AG20443 (cell line): ENCODE measurements around the gene NOD1.
"Not testable (repeated sequence)": the region's sequence is repeated elsewhere in the genome, so short reads cannot be mapped to it uniquely, and the experiment has no call there.

Experiments used
- DNase-seq: peaks from one replicate; pipeline ENCODE4 v3.0.0; 2012; ENCODE audit warnings: low spot score, mixed read lengths

The NOD1 gene

GRCh38 chr7:30504301-30505173, 26.0 kb upstream of the NOD1 start, which contains the start of gene GGCT:
Gene GGCT (minus strand): TSS chr7:30504829. CDS start chr7:30504709, 120 bp downstream.
- DNase-seq = peak; percentile 99

DNA sequence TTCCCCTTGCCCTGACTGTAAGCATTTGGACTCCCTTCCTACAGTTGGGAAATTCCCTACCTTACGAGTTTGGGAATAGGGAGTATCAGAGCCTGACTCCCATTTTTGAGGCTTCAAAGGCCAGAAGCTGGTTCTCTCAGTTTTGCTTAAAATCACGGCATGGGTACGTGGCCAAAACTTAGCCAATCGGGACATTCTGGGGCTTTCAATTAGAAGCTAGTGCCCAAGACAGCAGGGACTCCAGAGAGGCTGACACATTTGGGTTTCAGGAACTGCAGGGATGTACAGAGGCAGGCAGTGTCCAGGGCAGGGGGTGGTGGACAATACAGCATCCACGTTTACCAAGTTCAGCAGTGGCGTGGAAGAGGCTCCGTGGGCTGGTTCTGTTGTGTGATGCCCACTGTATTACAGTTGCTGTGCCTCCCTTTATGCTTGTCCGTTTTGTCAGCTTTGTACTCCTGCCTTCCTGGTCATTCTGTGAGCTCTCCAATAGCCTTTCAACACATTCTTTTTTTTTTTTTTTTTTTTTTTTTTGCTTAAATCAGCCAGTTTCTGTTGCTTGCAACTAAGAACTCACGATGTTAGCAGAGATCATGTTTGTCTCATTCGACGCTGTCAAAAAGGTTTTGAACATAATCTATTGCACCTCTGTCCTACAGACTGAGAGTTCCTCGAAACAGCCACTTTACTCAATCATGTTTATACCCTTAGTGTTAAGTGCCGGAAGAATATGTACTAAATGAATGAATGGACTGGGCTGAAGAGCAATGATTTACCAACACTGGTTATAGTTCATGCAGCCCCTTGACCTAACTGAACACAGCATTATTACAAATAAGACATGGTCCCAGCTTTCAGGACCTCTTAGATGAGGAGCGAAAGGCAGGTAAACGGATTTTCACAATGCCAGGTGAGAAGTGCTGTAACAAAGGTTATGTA, 25.0 kb upstream of the NOD1 start:
- peak; percentile 11 for DNase-seq

- DNase-seq = no peak
These were observed 24.1 kb upstream of the NOD1 start for GRCh38 chr7:30502470-30503251.

- no peak for DNase-seq
These were observed 22.7 kb upstream of the NOD1 start for GRCh38 chr7:30501264-30501663.

DNA sequence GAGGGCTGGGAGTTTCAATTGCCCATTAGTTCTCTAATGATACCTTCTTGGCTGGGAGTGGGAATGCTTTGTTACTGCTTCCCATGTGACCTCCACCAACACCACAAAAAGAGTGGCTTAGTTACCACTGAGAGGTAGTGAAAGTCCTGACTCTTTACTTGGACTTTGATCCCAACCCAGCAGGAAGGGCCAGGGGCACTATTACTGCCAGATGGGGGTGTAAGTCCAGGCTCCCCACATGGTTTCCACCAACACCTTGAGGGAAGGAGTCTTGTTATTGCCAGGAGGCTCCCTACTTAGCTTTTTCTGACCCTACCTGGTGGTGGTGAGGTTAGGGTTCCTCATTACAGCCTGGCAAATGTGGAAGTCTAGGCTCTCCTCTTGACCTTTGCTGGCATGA, 14.6 kb upstream of the NOD1 start:
- DNase-seq = no peak

GRCh38 chr7:30491417-30491816, 12.8 kb upstream of the NOD1 start:
- DNase-seq = no peak

DNA sequence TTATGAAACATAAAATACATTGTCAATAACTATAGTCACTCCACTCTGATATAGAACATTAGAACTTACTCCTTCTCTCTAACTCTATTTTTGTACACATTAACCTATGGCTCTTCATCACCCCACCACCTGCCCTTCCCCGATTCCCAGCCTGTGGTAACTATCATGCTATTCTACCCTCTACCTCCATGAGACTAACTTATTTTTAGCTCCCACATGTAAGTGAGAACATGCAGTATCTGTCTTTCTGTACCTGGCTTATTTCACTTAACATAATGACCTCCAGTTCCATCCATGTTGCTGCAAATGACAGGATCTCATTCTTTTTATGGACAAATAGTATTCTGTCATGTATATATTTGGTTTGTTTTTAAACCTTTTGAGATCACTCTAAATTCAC, 8.8 kb upstream of the NOD1 start:
- DNase-seq = no peak

DNA sequence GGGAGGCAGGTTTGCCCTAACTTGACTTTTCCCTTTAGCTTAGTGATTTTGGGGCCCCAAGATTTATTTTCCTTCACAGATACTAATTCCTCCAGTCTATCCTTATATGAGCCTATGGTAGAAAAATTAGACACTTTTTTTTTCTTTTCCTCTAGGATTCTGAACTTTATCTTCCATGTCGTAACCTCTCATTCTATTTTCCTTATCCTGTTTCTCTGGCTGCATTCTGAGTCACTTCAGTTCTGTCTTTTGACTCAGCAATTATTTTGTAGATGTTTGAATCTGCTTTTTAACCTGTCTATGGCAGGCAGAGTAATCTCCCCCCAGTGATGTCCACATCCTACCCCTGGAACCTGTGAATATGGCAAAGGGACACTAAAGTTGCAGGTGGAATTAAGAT, 7.1 kb upstream of the NOD1 start:
- DNase-seq = no peak

GRCh38 chr7:30481416-30481815, 2.8 kb upstream of the NOD1 start:
- DNase-seq = not testable (repeated sequence)

DNA sequence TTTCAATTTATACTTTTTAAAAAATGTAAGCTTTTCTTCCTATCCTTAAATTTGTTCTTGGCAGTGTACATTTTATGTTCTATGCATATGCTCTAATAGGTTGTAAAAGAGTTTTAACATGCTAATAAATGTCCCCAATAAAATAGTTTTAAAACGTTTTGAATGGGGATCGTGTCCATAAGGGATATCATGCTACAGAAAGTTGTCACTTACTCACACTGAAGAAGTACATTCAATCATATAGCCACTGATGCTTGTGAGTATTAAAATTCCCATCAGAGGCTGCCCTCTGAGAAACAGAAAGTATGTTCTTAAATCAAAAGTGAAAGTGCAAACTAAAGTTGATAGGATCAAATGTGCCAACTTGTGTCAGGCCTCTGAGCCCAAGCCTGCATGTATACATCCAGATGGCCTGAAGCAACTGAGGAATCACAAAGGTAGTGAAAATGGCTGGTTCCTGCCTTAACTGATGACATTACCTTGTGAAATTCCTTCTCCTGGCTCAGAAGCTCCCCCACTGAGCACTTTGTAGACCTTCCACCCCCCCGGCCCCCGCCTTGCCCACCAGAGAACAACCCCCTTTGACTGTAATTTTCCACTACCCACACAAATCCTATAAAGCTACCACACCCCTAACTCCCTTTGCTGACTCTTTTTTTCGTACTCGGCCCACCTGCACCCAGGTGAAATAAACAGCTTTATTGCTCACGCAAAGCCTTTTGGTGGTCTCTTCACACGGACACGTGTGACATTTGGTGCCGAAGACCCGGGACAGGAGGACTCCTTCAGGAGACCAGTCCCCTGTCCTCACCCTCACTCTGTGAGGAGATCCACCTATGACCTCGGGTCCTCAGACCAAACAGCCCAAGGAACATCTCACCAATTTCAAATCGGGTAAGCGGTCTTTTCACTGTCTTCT, 877 bp upstream of the NOD1 start:
- no peak for DNase-seq

GRCh38 chr7:30476459-30477145, 2.0 kb downstream of the NOD1 start:
- no peak for DNase-seq

- no peak for DNase-seq
These were observed 3.0 kb downstream of the NOD1 start for GRCh38 chr7:30475580-30475979.

DNA sequence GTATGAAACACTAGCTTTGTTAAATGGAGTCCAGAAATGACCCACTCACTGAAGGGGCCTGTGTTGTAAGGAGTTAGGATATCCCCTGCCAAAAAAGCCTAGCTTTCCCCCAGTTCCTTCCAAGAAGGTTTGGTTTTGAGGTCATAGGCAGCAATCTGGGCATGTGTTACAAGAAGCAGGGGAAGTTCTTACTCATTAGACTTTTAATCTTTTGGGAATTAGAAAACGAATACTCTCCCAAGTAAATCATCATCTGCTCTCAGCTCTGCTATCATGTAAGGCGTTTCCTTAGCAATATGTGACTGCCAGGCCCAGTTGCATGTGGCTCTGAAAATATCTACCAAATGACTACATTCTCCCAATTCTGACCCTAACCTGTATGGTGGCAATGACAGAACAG, 3.7 kb downstream of the NOD1 start:
- peak; percentile 80 for DNase-seq

GRCh38 chr7:30474485-30474884, 4.1 kb downstream of the NOD1 start:
- no peak for DNase-seq

DNA sequence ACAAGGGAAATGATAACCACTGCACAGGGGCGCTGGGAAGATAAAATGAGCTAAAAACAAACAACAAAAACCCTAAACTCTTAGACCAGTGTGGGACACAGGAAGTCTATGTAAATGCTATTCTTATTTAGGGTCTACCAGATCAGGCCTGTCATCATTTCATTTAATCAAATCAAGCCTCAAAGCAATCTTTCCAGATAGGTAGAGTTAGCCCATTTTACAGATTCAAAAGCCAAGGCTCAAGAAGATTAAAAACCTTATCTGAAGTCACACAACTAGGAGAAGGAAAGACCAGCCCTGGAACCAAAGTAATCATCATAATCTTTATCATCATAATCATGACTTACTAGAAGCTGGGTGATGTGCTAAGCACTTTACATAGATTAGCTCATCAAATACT, 4.7 kb downstream of the NOD1 start:
- no peak for DNase-seq

GRCh38 chr7:30472784-30473775, 5.5 kb downstream of the NOD1 start:
- DNase-seq = no peak

DNA sequence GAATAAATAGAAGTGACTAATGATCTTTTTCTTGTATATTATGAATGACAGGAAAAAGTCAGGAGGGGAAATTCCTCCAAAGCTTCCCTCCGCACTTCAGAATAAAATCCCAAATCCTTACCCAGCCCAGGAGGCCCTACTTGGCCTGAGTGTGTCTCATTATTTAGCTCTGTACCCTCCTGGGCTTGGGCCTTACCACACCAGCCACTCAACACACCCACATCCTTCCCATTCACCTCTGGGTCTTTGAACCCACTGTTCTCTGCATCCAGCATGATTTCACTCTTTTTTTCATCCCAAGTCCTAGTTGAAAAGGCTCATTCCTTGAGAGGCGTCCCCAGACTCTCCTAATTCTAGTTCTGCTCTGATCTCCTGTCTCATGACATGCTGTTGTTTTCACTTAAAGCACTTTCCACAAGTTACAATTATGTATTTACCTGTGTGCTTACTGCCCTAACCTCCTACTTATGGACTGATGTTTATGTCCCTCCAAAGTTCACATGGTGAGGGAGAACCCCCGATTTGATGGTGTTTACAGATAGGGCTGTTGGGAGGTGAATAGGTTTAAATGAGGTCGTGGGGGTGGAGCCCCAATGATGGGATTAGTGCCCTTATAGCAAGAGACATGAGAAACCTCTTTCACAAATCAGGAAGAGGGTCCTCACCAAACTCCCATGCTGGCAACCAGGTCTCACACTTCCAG, 6.4 kb downstream of the NOD1 start:
- no peak for DNase-seq

DNA sequence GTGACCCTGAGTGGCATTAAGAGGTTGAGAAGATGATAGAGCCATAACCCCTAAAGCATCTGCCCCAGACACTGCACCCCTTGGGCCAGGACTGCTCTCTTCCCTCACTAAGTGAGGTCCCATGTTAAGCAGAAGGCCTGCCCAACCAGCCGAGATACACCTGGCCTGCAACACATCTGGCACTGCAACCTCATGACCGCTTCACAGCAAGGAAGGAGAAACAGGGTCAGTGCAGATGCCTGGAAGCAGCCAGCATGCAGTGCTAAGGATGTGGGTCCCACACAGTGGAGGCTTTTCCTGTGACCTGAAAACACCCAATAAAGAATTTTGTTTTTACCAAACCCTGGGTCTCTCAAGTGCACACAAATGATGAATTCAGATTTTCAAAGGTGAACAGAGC, 7.4 kb downstream of the NOD1 start:
- DNase-seq = no peak
